ENCODE measurements around the gene PPA1. TPM values are rescaled to one million over a fixed set of nuclear protein-coding genes. Genes with fewer than 3 reads are reported as not detected.

PPA1 gene
- total and polyA plus RNA-seq, 2 of the 4 experiments (the other 2 are of a cell fraction): 78.6 to 102 TPM

GRCh38 chr10:70247360-70247759 is 14.1 kb upstream of the PPA1 start:
- Histone ChIP-seq H3K4me2 (ENCODE audit: low read depth, low read length) (no peak overlapping the region), H2BK20ac (ENCODE audit: low read depth, low read length) (no peak overlapping the region), H3K79me1 (ENCODE audit: low read depth in 1 of 2, low read length in 2 of 2) (no peaks in the 10 kb centered on the region), H2AK5ac (ENCODE audit: low read depth, low read length) (no peak overlapping the region), H4K8ac (ENCODE audit: low read depth in 2 of 2, low read length in 2 of 2) (no peak overlapping the region), H2BK15ac (ENCODE audit: low read depth, low read length) (no peak overlapping the region), H2BK5ac (ENCODE audit: low read depth, low read length, poor library complexity, severe bottlenecking) (no peak overlapping the region), H3K4ac (ENCODE audit: low read depth, low read length) (no peak overlapping the region), H4K20me1 (ENCODE audit: insufficient read depth, low read length) (no peaks in the 10 kb centered on the region), H3K9me1 (ENCODE audit: insufficient read depth, low read length) (no peaks in the 10 kb centered on the region), H3K36me3 (ENCODE audit: control insufficient read depth, insufficient read depth, low read length) (no peaks in the 10 kb centered on the region), H4K5ac (ENCODE audit: low read depth, low read length) (no peak overlapping the region), H3K56ac (ENCODE audit: extremely low read depth, insufficient read depth, low read length) (no peak overlapping the region), H2AFZ (replicated peaks; ENCODE audit: low read length, poor library complexity) (no peak overlapping the region), H4K91ac (ENCODE audit: insufficient read depth, low read depth, low read length) (no peak overlapping the region), H2BK120ac (ENCODE audit: low read depth, low read length) (no peak overlapping the region), H3K27me3 (ENCODE audit: control insufficient read depth, insufficient read depth, low read length) (peaks cover 38% of the 10 kb centered on the region), H3K23ac (ENCODE audit: low read depth, low read length) (no peak overlapping the region), H3K4me1 (ENCODE audit: control insufficient read depth, insufficient read depth, low read length) (no peaks in the 10 kb centered on the region), H3K9ac (ENCODE audit: low read depth, low read length) (no peak overlapping the region), H3K4me3 (ENCODE audit: insufficient read depth, low read depth, low read length) (no peak overlapping the region), H3K14ac (replicated peaks; ENCODE audit: low read depth, low read length) (no peak overlapping the region), H3K27ac (ENCODE audit: insufficient read depth, low read length) (no peak overlapping the region), H3K9me3 (ENCODE audit: control insufficient read depth, insufficient read depth, low read length) (no peaks in the 10 kb centered on the region; the same call in 1 of the 2 replicates), H3K18ac (ENCODE audit: low read depth, low read length) (no peak overlapping the region), H2AK9ac (replicated peaks; ENCODE audit: low read depth, low read length, poor library complexity) (no peak overlapping the region)
- DNase-seq (no peak), ATAC-seq (ENCODE audit: low read depth) (no peak)
- TF ChIP-seq RAD21 (IDR thresholded peaks at IDR 0.05; ENCODE audit: low read length) (no peak), ELK1 (IDR thresholded peaks at IDR 0.05; ENCODE audit: borderline replicate concordance, low read depth, low read length) (no peak), CEBPB (IDR thresholded peaks at IDR 0.05; ENCODE audit: low read depth, low read length) (no peak), POLR2A (IDR thresholded peaks at IDR 0.05; ENCODE audit: low read depth, low read length) (no peak), SMC3 (IDR thresholded peaks at IDR 0.05; ENCODE audit: low read depth, low read length) (no peak), NFE2L2 (IDR thresholded peaks at IDR 0.05; ENCODE audit: low read depth, low read length) (no peak), RFX5 (IDR thresholded peaks at IDR 0.05; ENCODE audit: low read depth, low read length) (no peak)
- dilution Hi-C loops (cut with HindIII; ENCODE audit: low sequenced_read_pairs, unreplicated experiment) (no loop called here), intact Hi-C loops (cut with micrococcal nuclease) (no loop called here), in situ Hi-C loops (cut with MboI; ENCODE audit: low sequenced_read_pairs) (no loop called here)
- no CpG with 5 or more reads among the region's 6 CpGs for WGBS, 2 experiments (ENCODE audit: extremely low coverage in 2 of 2, insufficient read length in 1 of 2)
- CTCF ChIA-PET: no interaction called here
- BruUV-seq (replicated peaks): no TSS peak
- POLR2A ChIA-PET (ENCODE audit: unreplicated experiment): no interaction called here

Data from IMR-90 (cell line).